GM21529 (cell line): ENCODE data around the gene ZFP90.
"Not testable (repeated sequence)": the region's sequence is repeated elsewhere in the genome, so short reads cannot be mapped to it uniquely, and the experiment has no call there.

Experiments
- ATAC-seq: cut with Tn5 transposase; IDR thresholded peaks from one replicate; pipeline ENCODE4 v1.9.1; 2021; ENCODE audit not compliant: unreplicated experiment

The ZFP90 gene

DNA sequence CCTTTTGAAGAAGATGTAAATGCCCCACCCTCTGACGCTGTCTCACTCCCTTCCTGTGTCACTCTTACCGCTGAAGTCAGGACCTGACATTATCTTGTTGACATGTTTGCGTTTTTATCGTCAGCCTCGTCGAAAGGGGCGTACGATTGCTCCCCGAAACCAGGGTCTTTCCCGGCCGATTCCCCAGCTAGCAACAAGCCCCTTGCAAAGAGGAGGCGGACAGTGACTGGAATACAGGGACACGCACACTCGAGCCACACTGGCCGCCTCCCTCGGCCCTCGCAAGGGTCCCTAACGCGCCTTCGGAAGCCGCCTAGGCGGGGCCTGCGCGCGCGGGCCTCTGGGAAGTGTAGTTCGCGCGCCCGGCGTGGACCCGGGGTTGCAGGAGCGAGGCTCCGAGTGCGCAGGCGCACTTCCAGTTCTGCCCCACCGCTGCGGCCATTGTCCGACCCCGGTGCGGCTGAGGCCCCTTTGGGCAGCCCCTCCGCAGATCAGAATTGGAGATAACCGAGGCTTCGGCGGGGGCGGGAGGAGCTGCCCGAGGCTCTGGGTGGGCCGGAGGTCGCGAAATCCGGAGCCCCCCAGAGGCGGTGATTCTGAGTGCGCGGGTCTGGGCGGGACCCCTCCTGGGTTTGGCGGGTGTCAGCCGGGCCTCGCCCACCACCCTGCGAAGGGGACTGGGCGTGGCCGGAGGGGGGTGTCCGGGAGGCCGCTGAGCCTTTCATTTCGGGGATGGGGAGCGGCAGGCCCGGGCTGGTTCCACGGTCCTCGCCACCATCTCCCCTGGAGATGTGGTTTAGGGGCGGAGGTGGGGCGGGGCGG is at the start of gene ZFP90:
Gene ZFP90 (plus strand): TSS at position 412 of the 822 bp plus-strand sequence. CDS start 502 bp downstream, outside the sequence.
- peak; percentile 76 for ATAC-seq

DNA sequence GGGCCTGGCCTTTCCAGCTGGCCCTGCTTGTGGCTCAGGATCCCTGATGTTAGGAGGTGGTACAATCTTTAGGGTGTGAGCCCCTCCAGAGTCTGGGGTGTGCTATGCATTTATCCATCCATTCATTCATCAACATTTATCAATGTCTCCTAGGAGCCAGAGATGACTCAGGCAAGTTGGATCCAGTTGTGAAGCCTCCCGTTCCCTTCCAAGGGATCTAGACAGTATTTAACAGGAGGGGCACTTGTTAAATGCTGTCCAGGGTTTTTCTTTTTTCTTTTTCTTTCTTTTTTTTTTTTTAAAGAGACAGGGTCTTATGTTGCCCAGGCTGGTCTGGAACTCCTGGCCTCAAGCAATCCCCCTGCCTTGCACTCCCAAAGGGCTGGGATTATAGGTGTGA is 48.7 kb upstream of the ZFP90 start:
- no peak for ATAC-seq

DNA sequence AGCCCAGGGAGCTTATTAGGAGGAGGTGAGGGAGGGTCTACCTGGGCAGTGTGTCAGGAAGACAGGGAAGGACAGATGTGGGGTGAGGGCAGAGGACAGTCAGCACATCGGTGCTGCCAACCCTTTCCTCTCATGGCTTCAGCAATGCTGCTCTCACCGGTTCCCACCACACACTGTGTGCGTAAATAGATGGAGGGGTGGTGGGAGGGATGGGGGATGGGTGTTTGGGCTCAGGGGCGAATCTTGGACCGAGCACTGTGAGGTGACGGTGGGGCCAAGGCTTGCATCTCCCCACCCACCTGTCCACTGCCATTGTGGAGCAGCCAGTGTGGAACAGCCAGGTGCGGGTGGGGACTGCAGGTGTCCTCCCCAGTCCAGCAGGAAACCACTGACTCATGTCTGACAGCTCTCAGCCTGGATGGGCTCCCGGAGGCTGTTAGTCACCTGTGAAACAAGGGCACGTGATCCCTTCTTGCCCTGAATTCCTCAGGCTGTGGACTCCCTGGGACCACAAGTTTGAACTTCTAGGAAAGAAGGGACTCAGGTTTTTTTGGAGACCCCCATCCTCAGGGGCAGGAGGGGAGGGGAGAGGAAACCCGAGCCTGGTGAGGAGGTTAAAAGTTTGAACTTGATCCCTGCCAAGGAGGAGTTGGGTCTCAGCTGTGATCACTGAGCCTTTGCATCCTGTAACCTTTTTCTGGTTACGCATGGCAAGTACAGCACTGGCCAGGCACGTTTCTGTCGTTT is 48.1 kb upstream of the ZFP90 start:
- ATAC-seq: peak; percentile 65

DNA sequence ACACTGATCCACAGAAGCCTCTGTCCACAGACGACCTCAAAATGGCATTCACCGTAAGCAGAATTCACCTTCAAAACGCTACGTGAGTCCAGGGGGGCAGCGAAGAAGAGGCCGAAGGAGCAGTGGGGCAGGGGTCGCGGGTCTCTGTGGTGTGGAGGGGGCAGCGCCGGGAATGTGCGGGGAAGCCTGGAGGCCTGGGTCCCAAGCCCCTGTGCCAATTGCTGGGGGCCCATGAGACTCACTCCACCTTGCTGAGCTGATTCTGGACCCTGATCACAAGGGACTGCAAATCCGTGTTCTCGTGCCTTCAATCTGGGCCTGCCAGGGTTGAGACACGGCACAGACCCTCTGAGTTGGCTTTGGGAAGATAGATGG is 47.5 kb upstream of the ZFP90 start:
- no peak for ATAC-seq

DNA sequence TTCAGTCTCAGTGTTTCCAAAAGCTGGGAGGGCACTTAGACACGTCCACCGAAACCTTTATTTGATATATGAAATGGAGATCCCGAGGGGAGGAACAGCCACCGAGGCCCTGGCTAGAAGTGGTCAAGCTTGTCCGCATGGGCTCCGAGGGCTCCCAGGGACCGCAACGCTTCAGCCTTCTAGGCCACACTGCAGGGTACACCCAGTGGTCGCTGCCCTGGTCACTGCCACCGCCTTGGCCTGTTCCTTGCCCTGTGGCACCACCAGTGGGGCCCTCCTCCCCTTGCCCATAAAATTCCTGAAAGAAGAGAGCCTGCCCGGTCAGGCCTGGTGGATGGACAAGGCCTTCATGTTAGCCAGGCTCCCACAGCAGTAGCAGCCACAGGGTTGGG is 46.9 kb upstream of the ZFP90 start:
- ATAC-seq: no peak

DNA sequence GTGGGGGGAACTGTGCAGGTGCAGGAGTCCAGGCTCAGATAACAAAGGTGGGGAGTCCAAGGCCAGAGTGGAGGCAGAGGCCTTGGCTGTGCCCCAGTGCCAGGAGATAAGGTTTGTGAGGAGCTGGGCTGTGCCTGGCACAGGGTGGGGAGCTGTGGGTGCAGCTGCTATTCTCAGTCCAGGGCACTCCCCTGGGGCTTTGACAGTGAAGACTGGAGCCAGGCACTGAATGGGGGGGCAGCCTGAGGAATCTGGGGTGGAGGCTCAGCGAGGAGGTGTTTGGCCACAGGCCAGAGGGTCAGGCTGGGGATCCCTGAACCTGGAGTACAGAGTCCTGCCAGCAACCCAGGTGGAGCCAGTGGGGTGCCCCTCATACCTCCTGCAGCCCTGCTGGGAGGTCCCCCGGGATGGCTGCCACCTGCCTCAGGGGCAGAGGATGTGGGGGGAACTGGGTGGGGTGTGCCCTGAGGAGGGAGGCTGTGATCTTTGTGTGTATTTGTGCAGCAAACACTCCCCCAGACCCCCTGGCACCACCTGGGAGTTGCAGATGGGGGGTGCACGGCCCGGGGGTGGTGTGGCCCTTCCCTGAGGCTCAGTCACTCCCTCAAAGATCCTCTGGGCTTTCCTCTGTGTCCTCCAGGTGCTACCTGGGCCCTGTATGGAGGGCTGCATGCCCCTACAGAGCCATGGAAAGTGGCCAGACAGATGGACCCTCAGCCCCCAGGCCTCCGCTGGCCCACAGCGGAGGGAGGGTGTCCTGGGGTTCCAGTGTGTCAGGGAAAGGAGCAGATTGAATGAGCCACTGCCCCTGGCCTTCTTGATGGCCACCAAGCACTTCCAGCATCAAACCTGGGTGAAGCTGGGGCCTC is 46.3 kb upstream of the ZFP90 start:
- no peak for ATAC-seq

DNA sequence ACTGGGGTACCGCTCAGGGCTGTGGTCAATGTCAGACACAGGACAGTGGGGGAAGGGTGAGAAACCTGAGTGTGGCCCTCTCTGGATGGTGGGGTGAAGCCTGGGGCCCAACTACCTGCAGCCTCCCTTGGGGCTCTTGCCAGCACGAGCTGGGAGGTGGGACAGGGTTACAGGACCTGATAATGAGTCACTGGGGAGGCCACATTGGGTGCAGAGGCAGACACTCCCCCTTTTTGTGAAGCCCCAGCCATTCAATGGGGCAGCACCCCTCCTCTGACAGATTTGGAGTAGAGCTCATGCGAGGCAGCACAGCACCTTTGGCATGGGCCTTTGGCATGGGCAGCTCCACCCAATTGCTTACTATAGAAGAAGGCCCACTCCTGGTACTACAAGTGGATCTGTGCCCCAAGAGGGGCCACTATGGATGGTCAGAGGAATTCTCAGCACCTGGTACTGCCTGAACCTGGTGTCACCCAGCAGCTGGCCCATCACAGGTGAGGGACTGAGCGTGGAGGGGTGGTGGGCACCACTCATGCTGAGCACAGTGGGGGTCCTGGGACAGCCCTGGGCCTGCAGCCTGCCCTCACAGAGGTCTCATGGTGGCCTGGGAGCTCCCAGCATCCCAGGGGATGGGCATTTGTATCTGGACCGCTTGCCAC is 45.5 kb upstream of the ZFP90 start:
- no peak for ATAC-seq

DNA sequence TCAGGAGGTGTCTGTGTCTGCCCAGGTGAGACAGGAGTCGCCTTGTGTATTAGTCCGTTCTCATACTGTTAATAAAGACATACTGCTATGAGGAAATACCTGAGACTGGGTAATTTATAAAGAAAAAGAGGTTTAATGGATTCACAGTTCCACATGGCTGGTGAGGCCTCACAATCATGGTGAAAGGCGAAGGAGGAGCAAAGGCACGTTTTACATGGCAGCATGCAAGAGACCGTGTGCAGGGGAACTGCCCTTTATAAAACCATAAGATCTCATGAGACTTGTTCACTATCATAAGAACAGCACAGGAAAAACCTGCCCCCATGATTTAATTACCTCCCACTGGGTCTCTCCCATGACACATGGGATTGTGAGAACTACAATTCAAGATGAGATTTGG is 44.8 kb upstream of the ZFP90 start:
- ATAC-seq: not testable (repeated sequence)

DNA sequence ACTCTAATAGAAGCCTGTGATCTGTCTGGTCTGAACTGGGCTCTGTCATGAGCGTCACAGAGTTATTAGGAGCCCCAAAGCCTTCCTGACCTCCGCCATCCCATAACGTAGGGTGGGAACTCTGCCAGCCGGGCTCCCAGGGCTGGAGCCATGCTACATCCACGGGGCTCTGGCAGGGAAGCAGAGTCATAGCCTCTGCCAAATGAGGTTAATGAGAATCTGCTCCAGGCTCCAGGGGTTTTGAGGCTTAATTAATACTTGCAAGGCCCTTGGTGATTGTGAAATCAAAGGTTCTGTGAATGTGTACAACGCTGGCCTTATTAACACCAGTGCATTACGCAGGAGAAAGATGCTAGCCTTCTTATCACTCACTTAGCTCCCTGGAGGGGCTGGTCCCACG is 42.4 kb upstream of the ZFP90 start:
- ATAC-seq: no peak

DNA sequence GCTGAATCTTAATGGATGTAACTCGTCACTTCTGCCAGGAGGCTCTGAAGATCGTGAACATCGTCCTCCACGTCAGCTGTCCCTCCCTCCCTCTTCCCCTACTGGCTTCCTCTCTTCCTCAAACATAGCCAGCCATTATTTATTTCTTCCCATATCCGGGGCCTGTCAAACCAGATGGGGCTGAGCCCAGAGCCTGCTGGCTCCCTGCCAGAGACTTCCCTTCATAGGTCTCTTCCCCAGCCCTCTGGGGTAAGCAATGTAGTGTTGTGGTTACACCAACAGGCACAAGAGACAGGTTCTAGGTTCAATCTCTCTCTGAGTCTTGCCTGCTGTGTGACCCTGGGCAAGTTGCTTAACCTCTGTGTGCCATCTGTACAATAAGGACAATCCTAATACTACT is 40.1 kb upstream of the ZFP90 start:
- no peak for ATAC-seq

DNA sequence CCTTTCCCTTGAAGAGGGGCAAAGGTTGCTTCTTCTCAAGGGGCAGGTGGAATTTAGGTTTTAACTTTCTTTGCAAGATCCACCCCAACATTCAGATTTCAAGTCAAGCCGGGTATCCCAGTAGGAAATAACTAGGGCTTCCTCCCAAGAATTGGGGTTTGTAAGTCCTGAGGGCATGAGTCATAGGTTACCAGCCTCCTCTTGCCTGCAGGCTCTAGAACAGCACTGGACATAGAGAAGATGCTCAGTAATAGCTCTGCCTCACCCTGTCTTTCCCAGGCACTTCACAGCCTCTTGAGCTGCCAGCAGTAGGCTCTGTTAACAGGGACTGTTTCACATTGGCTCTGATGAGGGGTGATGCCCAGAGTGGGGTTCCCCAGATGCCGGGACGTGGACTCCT is 35.8 kb upstream of the ZFP90 start:
- no peak for ATAC-seq

DNA sequence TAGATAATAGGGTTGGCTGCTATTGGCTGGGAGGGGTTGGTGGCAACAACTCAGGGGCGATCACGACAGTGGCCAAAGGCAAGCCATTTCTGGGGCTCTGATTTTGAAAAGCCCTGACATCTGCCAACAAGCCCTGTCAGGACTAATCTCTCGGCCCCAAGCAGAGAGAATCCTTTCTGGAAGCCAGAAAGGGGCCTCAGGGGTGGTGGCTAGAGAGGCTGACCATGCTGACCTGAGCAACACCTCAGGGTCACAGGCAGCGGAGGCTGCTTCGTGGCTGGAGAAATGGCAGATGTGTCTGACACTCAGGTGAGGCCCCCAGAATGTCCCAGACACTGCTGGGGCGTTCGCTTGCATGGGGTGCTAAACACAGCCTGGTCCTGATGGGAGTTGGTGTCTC is 35.0 kb upstream of the ZFP90 start:
- no peak for ATAC-seq

DNA sequence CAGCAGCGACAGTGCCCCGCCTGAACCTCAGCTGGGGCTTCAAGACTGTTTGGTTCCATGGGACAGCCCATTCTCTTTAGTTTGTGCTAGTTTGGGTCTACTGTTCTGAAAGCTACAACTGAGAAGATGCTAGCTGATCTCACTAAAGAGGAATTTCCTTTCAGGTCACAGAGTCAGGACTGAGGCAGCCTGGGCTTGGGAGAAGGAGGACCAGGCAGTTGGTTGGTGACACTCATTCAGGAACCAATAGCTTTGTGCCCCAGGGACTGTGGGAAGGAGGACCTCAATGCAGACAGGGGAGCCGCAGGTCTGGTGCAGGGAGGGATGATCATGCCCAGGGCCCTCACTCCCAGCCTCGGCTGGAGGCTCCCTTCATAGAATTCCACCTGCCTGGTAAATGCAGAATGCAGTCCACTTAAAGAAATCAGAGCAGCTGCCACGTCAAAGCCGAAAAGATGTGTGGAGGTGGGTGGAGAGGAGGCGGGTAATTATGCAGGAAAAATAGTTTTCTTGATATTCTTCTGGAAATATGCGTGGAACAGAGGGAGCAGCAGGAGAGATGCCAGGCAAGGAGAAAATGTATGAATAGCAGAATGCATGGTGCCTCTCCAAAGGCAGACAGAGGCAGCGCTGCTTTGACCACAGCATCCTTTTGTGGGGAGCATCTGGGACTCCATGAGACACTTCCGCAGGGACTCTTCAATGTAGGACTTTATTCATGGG is 32.6 kb upstream of the ZFP90 start:
- no peak for ATAC-seq

DNA sequence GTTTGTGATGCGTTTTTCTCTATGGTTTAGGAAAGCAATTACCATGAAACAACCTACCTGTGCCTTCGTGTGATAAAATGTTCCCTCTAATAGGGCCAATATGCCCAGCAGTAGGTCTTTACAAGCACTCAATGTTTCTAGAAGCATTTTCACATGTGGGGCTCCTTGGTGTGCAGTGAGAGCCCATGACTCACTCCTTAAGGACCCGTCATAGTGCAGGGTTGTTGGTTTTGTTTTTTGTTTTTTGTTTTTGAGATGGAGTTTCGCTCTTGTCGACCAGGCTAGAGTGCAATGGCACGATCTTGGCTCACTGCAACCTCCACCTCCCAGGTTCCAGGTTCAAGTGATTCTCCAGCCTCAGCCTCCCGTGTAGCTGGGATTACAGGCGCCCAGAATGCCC is 31.1 kb upstream of the ZFP90 start:
- no peak for ATAC-seq

DNA sequence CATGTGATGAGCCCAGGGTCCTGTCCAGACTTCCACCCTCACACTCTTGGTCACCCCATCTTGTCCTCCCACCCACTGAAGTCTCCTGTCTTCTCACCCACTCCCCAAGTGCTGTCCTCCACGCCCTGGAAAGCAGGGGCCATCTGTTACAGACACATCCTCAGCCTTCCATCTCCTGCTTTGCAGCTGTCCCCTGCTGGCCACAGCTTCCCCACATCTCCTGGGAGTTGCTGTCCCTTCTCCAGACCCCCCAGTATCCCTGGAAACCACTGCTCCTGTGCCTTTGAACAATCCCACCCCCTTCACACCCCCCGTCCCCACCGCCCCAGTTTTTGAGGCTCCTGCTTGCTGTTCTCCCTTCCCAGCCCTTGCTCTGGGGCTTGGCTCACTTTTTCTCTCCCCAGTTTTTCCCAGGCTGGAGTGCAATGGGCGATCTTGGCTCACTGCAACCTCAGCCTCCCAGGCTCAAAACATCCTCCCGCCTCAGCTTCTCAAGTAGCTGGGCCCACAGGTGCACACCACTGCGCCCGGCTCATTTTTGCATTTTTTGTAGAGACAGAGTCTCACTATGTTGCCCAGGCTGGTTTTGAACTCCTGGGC is 30.4 kb upstream of the ZFP90 start:
- no peak for ATAC-seq

DNA sequence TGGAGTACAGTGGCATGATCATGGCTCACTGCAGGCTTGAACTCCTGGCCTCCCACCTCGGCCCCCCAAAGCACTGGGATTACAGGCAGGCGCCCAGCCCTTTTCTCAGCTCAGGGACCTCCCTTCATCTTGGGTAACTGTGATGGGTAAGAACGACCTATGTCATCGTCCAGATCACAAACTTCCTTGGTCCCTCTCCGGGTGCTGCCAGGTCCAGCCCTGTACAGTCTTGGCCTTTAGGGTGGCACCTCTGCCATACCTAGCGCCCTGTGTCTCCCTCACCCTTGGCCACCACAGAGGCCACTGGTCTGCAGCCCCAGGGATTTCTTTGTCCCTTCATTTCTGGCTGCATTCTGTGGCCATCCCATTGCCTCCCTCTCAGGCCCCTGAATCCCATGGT is 29.7 kb upstream of the ZFP90 start:
- no peak for ATAC-seq

DNA sequence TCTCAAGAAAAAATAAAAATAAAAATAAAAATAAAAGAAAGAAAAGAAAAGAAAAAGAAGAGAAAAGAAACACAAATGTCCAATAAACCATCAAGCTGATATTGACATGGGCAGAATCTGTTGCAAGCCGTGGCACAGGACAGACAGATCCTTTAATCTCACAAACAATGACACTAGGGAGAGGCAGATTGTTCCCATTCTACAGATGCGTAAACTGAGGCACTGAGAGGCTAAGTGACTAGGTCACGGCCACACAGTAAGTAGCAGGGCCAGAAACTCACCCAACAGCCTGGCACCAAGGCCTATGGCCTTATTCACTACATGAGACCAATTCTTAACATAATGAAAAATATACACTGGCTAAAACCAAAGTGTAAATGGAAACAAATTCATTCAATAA is 28.3 kb upstream of the ZFP90 start:
- ATAC-seq: no peak

DNA sequence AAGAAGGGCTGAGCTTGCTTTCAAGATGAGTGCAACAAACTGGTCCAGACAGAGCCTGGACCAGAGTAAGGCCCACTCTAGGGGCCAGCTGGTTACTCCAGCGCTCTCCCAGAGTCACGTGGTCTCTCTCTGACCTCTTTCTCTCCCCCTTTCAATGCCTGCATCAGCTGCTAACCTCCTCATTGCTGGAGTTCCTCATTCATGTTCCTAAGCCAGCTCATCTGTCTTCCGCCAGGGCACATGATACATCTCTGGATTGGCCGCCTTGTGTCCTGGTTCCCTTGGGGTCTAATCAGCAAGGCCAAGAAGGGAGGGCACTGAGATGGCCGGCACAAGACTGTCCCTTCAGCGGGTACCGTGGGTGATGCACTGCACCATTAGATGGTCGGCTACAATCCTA is 26.9 kb upstream of the ZFP90 start:
- ATAC-seq: no peak

DNA sequence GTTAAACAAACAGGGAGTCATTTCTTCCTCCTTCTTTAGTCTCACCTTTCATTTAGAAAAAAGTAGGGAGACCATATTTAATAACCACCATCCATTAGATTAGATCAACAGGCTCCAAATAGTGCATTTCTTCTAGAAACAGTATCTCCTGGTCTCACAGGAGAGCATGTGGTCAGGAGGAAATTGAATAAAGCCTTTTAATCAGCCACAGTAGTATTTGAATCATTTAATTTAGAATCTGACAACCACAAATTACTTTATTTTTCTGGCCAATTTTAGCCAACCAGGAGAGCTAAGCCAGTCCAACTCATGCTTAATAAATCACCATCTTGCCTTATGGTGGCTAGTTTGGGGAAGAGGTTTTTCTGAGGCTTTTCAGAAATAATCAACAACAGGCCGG is 26.3 kb upstream of the ZFP90 start:
- no peak for ATAC-seq

DNA sequence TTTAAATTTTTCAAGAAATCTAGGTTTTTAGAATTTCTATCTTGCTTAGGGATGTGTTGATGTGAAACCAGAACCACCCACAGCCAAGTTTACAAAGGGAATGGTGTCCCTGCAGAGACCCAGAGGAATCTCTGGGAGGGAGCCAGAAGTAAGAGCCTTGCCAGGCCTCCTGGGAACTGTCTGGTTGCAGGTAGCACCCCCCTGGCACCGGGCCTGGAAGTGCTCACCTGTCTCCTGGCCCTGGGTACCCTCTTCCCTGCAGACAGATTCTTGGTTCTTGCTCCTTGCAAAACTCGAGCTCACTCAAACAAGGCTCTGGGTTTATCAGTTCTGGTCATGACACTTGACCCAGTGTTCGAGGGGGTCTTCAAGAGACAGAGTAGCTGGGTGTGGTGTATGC is 24.6 kb upstream of the ZFP90 start:
- no peak for ATAC-seq
